GM19324 (cell line): ENCODE data around the gene SPATA13.

Experiments used
- ATAC-seq: cut with Tn5 transposase; IDR thresholded peaks from one replicate; pipeline ENCODE4 v1.9.1; 2021; ENCODE audit warnings: mild to moderate bottlenecking, moderate library complexity; ENCODE audit not compliant: unreplicated experiment, low FRiP score

The SPATA13 gene

GRCh38 chr13:24272452-24273161 lies 112.1 kb downstream of the SPATA13 start:
- no peak for ATAC-seq

- no peak for ATAC-seq
Observed at GRCh38 chr13:24273926-24274325, 113.4 kb downstream of the SPATA13 start.

GRCh38 chr13:24274452-24275021 lies 114.0 kb downstream of the SPATA13 start:
- peak; percentile 67 for ATAC-seq

- no peak for ATAC-seq
Observed at GRCh38 chr13:24275041-24275440, 114.5 kb downstream of the SPATA13 start.

GRCh38 chr13:24276306-24276705 lies 115.8 kb downstream of the SPATA13 start:
- no peak for ATAC-seq

GRCh38 chr13:24276861-24277260 lies 116.3 kb downstream of the SPATA13 start:
- no peak for ATAC-seq

GRCh38 chr13:24277761-24278160 lies 117.2 kb downstream of the SPATA13 start:
- ATAC-seq: no peak

GRCh38 chr13:24279327-24280110 lies 119.0 kb downstream of the SPATA13 start:
- ATAC-seq: no peak

- ATAC-seq: no peak
Observed at GRCh38 chr13:24280720-24281119, 120.2 kb downstream of the SPATA13 start.

- no peak for ATAC-seq
Observed at GRCh38 chr13:24281188-24282008, 120.9 kb downstream of the SPATA13 start.

GRCh38 chr13:24282256-24282655 lies 121.7 kb downstream of the SPATA13 start:
- ATAC-seq: no peak

GRCh38 chr13:24284889-24285565 lies 124.5 kb downstream of the SPATA13 start:
- no peak for ATAC-seq

GRCh38 chr13:24286624-24287023 lies 126.1 kb downstream of the SPATA13 start:
- ATAC-seq: no peak

- no peak for ATAC-seq
Observed at GRCh38 chr13:24287748-24288287, 127.3 kb downstream of the SPATA13 start.

- no peak for ATAC-seq
Observed at GRCh38 chr13:24288870-24289269, 128.3 kb downstream of the SPATA13 start.

GRCh38 chr13:24290280-24290932 lies 129.9 kb downstream of the SPATA13 start:
- ATAC-seq: no peak

- ATAC-seq: no peak
Observed at GRCh38 chr13:24292481-24292880, 132.0 kb downstream of the SPATA13 start.

- no peak for ATAC-seq
Observed at GRCh38 chr13:24293746-24294145, 133.2 kb downstream of the SPATA13 start.

- no peak for ATAC-seq
Observed at GRCh38 chr13:24299488-24300114, 139.1 kb downstream of the SPATA13 start.
